SU-DHL-6 (cell line): ENCODE data around the gene NSMCE1.

Source experiments
- H2AFZ ChIP-seq: fragments of 200-600 bp; sonication (generic); 2 replicates; pipeline ENCODE4 v1.6.1; 2014; ENCODE audit warnings: low read depth, mild to moderate bottlenecking, moderate library complexity, mixed read lengths, antibody characterized with exemption, low read length; ENCODE audit not compliant: severe bottlenecking
- H3F3A ChIP-seq: fragments of 200-600 bp; shearing (Covaris generic); 2 replicates; pipeline ENCODE4 v1.6.0; 2016; ENCODE audit warnings: antibody characterized with exemption, mild to moderate bottlenecking; ENCODE audit not compliant: insufficient read depth
- H3K27ac ChIP-seq: fragments of 200-600 bp; sonication (generic); 2 replicates; pipeline ENCODE4 v1.5.1; 2016; ENCODE audit warnings: low read depth, mild to moderate bottlenecking, low read length, moderate library complexity, mixed read lengths
- H3K27me3 ChIP-seq: fragments of 200-600 bp; sonication (generic), shearing (Covaris generic); 2 replicates; pipeline ENCODE4 v1.6.0; 2014; ENCODE audit warnings: mild to moderate bottlenecking, low read length
- H3K36me3 ChIP-seq: fragments of 200-600 bp; sonication (generic); 2 replicates; pipeline ENCODE4 v1.6.1; 2014; ENCODE audit warnings: mild to moderate bottlenecking, low read length, mixed read lengths
- H3K4me2 ChIP-seq: fragments of 300-600, 200-600 bp; shearing (Covaris generic), sonication (generic); 2 replicates; pipeline ENCODE4 v1.6.0; 2014; ENCODE audit warnings: low read length, low read depth, mild to moderate bottlenecking; ENCODE audit not compliant: poor library complexity, severe bottlenecking
- H3K4me3 ChIP-seq: fragments of 200-600 bp; sonication (generic); 2 replicates; pipeline ENCODE4 v1.5.1; 2014; ENCODE audit warnings: antibody characterized with exemption, low read length, mild to moderate bottlenecking, mixed read lengths; ENCODE audit not compliant: insufficient read depth, poor library complexity, severe bottlenecking
- H3K79me2 ChIP-seq: fragments of 200-600 bp; sonication (generic); 2 replicates; pipeline ENCODE4 v1.6.1; 2014; ENCODE audit warnings: mild to moderate bottlenecking, low read length, moderate library complexity; ENCODE audit not compliant: insufficient read depth
- H3K9ac ChIP-seq: fragments of 200-600 bp; sonication (generic); 2 replicates; pipeline ENCODE4 v1.7.0; 2014; ENCODE audit warnings: mild to moderate bottlenecking, low read length
- H3K9me2 ChIP-seq: fragments of 200-600 bp; sonication (generic); replicated peaks from 2 replicates; pipeline ENCODE4 v1.6.1; 2014; ENCODE audit warnings: low read length; ENCODE audit not compliant: insufficient read depth
- H3K9me3 ChIP-seq: fragments of 200-600 bp; sonication (generic); 2 replicates; pipeline ENCODE4 v1.6.1; 2014; ENCODE audit warnings: low read length, mixed read lengths; ENCODE audit not compliant: insufficient read depth
- H4K20me1 ChIP-seq: fragments of 200-600 bp; sonication (generic); 2 replicates; pipeline ENCODE4 v1.6.1; 2014; ENCODE audit warnings: low read depth, mild to moderate bottlenecking, antibody characterized with exemption, low read length, moderate library complexity, mixed read lengths
- CTCF ChIP-seq: fragments of 200-600 bp; sonication (generic); IDR thresholded peaks from one replicate; pipeline ENCODE4 v1.5.1; 2017; ENCODE audit warnings: antibody characterized with exemption, mild to moderate bottlenecking, low read length, moderate library complexity; ENCODE audit not compliant: insufficient read depth, poor library complexity, severe bottlenecking
- EZH2phosphoT487 ChIP-seq: fragments of 200-600 bp; sonication (generic), shearing (Covaris generic); conservative IDR thresholded peaks from 2 replicates; pipeline ENCODE4 v1.6.1; 2018; ENCODE audit warnings: mild to moderate bottlenecking, antibody characterized with exemption, low read length, moderate library complexity, mixed read lengths

The NSMCE1 gene

DNA sequence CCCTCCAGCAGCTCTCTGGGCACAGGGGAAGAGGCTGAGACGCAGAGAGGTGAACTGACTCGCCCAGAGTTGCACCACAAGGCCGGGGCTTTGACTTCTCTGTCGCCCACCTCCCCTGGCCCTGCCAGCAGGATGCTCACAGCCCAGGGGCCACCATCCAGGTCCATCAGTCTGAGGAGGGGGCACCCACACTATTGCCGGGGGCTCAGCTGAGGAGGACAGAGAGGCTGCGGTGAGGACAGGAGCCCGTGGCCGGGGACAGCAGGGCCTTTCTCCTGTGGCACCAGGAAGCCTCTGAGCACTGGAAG lies 32.7 kb downstream of the NSMCE1 start:
- H3K9ac ChIP-seq, result peak overlapping the region; percentile 28
- TF ChIP-seq EZH2phosphoT487, result no peak
- no peak for TF ChIP-seq CTCF
- H3K4me2 ChIP-seq, result peak overlapping the region; percentile 46
- H3K27me3 ChIP-seq, result no peaks in the 10 kb centered on the region
- H3K9me2 ChIP-seq, result no peaks in the 10 kb centered on the region
- H3K9me3 ChIP-seq, result no peaks in the 10 kb centered on the region
- H3F3A ChIP-seq, result peaks cover 34% of the 10 kb centered on the region
- H3K4me3 ChIP-seq, result no peak overlapping the region
- no peaks in the 10 kb centered on the region for H3K36me3 ChIP-seq
- peak overlapping the region; percentile 88 for H3K27ac ChIP-seq
- peak overlapping the region; percentile 29 for H2AFZ ChIP-seq
- no peaks in the 10 kb centered on the region for H3K79me2 ChIP-seq
- H4K20me1 ChIP-seq, result no peaks in the 10 kb centered on the region

DNA sequence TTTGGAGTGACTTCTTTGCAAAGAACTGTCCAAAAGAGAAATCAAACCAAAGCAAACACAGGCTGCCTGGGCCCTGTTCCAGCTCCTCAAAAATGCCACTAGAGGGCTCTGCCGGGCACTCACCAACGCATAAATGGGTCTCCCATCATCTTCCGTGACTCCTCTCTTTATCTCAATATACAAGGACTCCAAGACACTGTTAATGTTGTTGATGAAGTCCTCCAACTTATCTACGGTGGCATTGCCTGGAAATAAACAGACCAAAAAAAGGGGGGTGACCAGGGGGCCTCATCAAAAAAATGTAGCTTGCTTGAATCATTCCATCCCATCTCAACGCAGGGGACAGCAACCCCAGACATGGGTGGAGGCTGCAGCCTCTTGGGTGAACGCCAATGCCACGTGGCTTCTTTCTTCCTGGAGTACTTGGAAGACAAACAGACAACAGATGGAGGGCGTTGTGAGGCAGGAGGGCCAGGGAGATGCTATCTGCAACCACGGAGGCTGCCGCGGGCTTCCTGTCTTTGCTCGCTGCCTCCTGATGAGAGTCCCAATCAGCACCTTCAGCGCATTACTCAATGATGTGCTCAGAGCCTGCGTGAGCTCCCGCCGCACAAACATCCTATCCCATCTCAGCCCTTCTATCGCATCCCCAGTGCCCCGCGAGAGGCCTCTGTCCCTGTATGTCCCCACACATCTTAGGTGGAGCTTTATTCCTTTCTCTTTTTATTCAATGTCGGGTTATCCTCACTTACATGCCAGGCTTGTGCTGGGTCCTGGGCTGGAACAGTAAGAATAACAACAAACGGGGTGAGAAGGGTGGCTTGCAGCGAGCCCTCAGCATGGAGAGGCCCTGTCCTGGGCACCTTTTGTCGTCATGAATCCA lies 33.3 kb downstream of the NSMCE1 start:
- Histone ChIP-seq H3K9ac (peak overlapping the region; percentile 28), H3K27ac (peak overlapping the region; percentile 88), H3K9me3 (no peaks in the 10 kb centered on the region), H3K79me2 (no peaks in the 10 kb centered on the region), H3K4me3 (no peak overlapping the region), H3K36me3 (no peaks in the 10 kb centered on the region), H4K20me1 (no peaks in the 10 kb centered on the region), H3K27me3 (no peaks in the 10 kb centered on the region), H3K9me2 (no peaks in the 10 kb centered on the region), H3K4me2 (peak overlapping the region; percentile 46), H2AFZ (peak overlapping the region; percentile 29), H3F3A (peaks cover 34% of the 10 kb centered on the region)
- TF ChIP-seq EZH2phosphoT487 (no peak), CTCF (peak; percentile 96)

DNA sequence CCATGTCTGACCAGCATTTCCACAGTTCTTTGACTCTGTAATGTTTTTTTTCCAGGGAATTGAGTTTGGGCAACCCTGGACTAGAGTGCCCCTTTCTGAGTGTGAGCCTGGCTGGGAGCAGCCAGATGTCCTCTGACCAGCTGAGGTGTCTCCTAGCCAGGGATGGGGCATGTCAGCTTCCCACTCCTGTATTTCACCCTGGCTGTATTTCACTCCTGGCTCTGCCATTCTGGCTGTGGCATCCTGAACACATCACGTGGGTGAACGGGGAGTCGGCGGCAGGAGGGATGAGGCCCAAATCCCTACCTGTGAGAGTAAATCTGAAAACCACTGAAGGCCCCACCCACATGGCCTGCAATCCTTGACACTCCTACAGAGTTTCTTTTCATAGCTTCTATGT lies 34.0 kb downstream of the NSMCE1 start:
- H3K9me3 ChIP-seq, result no peaks in the 10 kb centered on the region
- H3K79me2 ChIP-seq, result no peaks in the 10 kb centered on the region
- H3K4me2 ChIP-seq, result peak overlapping the region; percentile 46
- no peak overlapping the region for H2AFZ ChIP-seq
- no peaks in the 10 kb centered on the region for H3K9me2 ChIP-seq
- H3K27me3 ChIP-seq, result no peaks in the 10 kb centered on the region
- H4K20me1 ChIP-seq, result no peaks in the 10 kb centered on the region
- TF ChIP-seq EZH2phosphoT487 (no peak), CTCF (no peak)
- no peak overlapping the region for H3K4me3 ChIP-seq
- no peaks in the 10 kb centered on the region for H3K36me3 ChIP-seq
- H3K27ac ChIP-seq, result no peak overlapping the region
- H3F3A ChIP-seq, result peaks cover 32% of the 10 kb centered on the region
- H3K9ac ChIP-seq, result no peak overlapping the region
